HG03520 (cell line): ENCODE results near the gene FGFR3.

Experiments
- ATAC-seq: cut with Tn5 transposase; IDR thresholded peaks from one replicate; pipeline ENCODE4 v1.9.1; 2021; ENCODE audit warnings: mild to moderate bottlenecking, moderate library complexity; ENCODE audit not compliant: unreplicated experiment

The FGFR3 gene

GRCh38 chr4:1756079-1756478 is 37.0 kb upstream of the FGFR3 start:
- ATAC-seq = no peak

GRCh38 chr4:1756893-1757779 is 36.0 kb upstream of the FGFR3 start:
- no peak for ATAC-seq

DNA sequence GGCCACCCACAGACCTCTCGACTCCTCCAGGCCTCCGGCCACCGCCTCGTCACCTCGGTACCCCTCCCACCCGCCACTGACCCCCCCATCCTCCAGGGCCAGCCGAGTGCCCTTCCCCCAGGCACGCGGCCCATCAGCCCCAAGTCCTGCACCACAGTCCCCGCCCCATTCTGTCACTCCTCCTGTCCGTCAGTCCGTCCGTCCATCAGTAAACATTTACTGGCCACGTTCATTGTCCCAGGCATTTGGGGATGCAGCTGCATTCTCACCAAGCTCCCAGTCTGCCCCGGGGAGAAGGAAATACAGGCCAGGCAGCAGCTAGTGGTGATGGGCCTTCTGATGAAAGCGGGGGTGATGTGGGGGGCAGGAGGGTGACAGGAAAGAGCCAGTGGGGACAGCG is 35.3 kb upstream of the FGFR3 start:
- no peak for ATAC-seq

DNA sequence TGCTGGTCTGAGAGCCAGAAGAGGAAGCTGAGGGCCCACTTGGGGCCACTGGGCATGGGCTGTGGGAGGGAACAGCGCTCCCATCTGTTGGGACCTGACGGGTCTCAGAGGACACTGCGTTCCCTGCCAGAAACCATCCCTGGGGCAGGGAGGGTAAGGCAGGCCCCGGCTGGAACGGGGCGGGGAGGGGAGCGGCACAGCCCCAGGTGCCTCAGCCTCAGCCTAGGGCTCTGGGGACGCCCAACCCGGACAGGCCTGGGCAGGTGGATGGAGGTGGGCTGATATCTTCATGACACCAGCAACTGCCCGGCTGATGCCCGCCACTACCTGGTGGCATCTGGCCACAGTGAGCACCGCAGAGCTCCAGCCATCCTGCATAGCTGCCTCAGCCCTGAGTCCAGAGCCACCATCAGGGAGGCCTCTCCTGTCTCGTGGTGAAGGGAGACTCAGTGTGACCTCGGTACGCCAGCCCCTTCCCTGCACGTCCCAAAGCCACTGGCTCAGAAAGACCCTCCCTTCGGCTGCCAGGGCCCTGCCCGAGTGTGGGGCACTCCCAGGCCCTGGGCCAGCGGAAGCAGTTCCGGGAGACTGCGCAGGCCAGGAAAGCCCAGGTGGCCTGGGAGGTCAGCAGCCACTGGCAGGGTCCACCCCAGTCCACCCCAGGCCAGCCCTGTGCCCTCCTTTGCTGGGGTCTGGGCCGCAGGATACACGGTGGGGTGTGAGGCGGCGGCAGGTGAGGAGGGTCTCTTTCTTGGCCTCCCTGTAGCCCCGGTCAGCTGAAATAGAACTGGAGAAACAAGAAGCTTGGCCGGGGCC is 34.6 kb upstream of the FGFR3 start:
- ATAC-seq = no peak

DNA sequence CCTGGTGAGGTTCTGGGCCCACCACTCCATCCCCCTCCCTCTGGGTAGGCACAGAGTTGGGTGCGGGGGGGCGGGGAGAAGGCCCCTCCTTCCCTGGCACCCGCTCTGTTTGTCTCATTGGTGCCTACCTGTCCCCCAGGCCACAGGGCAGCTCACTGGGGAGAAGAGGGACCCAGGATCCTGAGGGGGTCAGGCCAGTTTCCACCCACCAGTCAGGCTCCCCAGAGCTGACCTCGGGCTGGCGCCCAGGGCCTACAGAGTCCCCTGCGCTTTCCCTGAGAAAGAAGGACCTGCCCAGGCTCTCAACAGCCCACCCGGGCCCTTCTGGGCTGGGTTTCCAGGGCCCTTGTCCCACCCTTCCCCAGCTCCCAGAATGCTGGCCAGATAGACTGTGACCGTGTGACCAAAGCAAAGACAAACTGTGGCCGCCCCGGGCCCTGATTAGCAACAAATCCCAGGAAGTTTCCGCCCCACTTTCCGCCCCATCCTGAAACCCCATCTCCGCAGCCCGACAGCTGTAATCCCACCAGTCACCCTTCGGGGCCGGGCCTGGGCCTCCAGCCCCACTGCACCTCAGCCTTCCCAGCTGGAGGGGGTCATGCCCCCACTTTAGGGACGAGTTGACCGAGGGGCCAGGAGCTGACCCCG is 33.8 kb upstream of the FGFR3 start:
- ATAC-seq = no peak

DNA sequence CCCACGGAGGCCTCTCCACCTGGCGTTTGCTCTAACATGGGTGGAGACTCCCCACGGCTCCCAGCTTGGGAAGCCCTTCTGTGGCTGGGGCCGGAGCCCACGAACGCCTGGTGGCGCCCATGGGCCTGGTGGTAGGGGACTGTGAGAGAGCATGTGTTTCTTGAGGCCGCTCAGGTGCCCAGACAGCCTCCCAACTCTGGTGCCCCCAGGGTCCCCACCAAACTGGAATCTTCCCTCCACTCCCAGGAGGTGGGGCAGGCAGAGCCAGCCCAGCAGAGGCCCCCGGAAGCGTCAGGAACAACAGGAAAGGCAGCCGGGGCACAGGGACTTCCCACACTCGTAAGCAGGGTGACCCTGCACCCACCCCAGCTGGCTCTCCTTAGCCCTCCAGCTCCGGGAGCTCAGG is 33.3 kb upstream of the FGFR3 start:
- ATAC-seq = no peak

DNA sequence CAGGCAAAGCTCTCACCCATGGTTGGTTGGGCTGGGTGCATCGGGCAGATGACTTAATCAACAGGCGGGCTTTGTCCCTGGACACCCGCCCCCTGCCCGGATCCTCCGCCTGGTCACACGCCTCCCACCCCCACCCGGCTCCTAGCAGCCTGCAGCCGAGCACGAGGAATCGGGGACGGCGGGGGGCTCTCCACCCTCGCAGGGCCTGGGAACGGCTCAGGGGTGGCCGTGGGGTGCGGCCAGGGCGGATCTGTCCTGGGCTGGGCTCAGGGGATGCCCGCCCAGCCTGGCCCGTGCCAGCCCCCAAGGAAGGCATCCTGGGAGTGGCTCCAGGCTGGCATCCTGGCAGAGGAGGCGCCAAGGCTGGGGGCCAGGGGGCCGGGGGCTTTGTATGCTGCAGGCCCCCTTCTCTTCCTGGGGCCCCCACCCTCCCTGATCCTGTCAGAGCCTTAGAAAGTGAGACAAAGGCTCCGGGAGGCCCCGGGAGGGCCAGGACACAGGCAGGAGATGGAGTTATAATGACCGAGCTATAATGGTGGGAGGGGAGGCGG is 32.5 kb upstream of the FGFR3 start:
- ATAC-seq = no peak

DNA sequence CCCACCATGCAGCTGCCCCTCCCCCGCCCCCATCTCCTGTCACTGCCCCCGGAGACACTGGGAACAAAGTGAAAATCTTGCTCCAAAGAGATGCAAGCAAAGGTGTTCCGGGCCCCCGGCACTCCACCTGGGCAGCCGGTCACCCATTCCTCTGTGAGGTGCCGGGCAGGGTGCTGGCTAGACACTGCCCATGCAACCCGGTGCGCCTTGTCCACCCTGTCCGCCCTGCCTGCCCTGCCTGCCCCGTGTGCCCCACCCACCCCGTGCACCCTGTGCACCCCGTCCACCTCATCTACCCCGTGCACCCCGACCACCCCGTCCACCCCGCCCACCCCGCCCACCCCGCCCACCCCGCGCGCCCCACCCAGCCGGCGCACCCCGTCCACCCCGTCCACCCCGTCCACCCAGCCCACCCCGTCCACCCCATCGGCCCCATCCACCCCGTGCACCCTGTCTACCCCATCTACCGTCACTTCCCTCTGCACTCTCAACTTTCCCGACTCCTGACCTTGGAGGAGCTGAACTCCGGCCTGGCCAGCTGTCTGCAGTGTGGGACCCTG is 31.9 kb upstream of the FGFR3 start:
- ATAC-seq = no peak

DNA sequence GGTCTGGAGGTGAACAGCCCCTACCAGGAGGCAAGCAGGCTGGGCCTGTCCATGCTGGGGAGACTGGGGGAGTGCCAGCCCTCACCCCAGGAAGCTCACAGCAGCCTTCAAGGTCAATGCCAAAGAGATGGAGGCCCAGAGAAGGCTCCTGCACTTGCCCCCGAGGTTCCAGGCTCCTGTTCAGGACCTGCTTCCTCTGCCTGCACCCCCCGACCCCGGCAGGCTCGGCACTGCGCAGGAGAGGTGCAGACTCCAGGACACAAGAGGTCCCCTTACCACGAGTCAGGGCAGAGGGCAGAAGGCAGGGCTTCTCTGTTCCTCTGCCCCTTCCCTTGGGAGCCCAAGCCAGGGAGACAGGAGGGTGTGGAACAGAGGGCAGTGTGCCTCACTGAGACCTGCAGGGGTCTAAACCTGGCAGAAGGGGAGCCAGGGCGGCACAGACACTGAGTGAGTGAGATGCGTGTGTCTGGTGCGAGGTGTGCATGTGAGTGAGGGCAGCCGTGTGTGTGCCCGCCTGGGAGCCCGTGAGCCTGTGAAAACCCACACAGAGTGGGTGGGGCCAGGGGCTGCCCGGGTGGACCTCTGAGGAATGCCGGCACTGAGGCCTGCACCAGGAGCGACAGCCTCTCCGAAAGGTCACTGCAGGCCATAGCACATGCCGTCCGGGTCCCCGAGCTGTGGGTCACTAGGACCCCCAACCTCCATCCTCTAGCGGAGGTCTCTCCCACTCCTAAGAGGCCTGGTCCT is 30.7 kb upstream of the FGFR3 start:
- no peak for ATAC-seq

- no peak for ATAC-seq
Observed at GRCh38 chr4:1763070-1763549, 30.0 kb upstream of the FGFR3 start.

- no peak for ATAC-seq
Observed at GRCh38 chr4:1763550-1764080, 29.5 kb upstream of the FGFR3 start.

GRCh38 chr4:1764670-1765069 is 28.4 kb upstream of the FGFR3 start:
- no peak for ATAC-seq

GRCh38 chr4:1765409-1766072 is 27.6 kb upstream of the FGFR3 start:
- ATAC-seq = no peak

GRCh38 chr4:1766106-1767060 is 26.7 kb upstream of the FGFR3 start:
- no peak for ATAC-seq

- ATAC-seq = no peak
Observed at GRCh38 chr4:1767061-1767769, 25.9 kb upstream of the FGFR3 start.

DNA sequence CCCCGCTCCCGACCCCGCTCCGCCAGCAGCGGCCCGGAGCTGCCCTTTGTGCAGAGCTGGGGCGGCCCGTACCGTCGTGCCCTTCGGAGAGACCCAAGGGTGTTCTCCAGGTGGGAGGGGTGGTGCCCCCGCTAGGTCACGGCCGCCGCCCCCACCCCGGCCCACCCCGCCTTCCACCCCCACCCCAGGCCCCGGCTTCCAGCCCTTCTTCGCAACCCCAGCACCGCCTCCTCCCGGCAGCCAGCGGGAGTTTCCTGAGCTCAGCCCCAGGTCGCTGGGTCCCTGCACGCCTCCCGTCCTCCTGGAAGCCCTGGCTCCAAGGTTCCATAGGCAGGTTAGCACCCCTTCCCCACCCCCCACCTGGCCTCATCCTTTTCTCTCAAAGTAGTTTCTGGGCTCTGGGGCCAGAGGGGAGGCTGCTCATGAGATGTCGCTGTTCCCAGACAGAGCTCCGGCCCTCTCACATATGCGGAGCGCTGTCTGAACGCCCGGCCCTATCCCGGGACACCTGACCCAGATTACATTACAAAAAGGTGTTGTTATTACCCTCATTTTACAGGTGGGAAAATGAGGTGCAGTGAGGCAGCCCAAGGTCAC is 25.2 kb upstream of the FGFR3 start:
- ATAC-seq = no peak

DNA sequence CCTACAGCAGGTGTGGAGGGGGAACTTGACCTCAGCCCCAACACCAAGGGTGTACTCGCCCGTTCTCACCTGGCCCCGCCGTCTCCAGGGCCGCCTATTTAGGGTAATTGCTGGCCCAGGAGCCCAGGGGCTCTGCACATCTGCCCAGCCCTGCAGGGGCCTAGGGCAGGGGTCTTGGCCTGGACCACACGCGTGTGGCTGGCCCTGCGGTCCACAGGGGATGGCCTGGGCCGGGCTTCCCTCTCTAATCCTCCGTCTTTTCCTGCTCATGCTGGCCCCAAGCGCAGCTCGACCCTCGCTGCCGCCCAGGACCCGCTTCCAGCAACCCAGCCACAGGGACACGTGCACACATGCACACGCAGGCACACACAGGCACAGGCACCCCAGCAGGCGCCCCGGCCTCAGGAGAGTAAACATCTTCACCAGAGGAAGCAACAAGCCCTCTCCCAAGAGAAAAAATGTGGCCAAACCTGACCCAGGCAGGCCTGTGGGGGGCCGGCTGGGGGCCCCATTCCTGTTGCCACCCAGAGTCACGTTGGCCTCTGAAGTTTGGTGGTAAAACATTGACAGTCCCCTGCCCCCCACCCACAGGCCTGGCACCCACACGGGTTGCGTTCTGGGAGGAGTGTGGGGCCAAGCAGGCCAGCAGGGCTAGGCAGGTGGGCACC is 24.6 kb upstream of the FGFR3 start:
- ATAC-seq = no peak
